Caco-2 (cell line): ENCODE results near the gene COX8C. TPM values are rescaled to one million over a fixed set of nuclear protein-coding genes. Genes with fewer than 3 reads are reported as not detected.

Experiments
- BruUV-seq: library from RNA; stranded (reverse); fragments of 400-500 nt; replicated peaks from 2 replicates; lab custom pipeline; 2021; lab: Mats Ljungman, UMichigan
- CTCF ChIA-PET: fragments of 300-600 bp; sonication (Branson Sonifier 250); formaldehyde crosslinking; loops from one replicate; lab custom pipeline; 2022; ENCODE audit warnings: antibody characterized with exemption; lab: Charles Lee
- POLR2A ChIA-PET: fragments of 300-600 bp; sonication (Branson Sonifier 250); formaldehyde crosslinking; loops from one replicate; lab custom pipeline; 2022; ENCODE audit warnings: antibody characterized with exemption; lab: Charles Lee
- DNase-seq, 2 experiments: peaks; one replicate each; pipeline versions ENCODE4 v3.0.0 to v3.0.0-alpha.2; 2020 to 2022
- H3K27me3 ChIP-seq: replicated peaks from 2 replicates; pipeline ENCODE4 v1.6.0; 2011; ENCODE audit warnings: low read length; ENCODE audit not compliant: control insufficient read depth, insufficient read depth
- H3K36me3 ChIP-seq: 2 replicates; pipeline ENCODE4 v1.5.1; 2011; ENCODE audit warnings: low read length; ENCODE audit not compliant: control insufficient read depth, insufficient read depth
- H3K4me1 ChIP-seq: fragments of 250-450 bp; sonication (Bioruptor Pico); 2 replicates; pipeline ENCODE4 v1.5.1; 2020; ENCODE audit warnings: mild to moderate bottlenecking
- H3K4me3 ChIP-seq: 2 replicates; pipeline ENCODE4 v1.5.1; 2011; ENCODE audit warnings: low read depth, mild to moderate bottlenecking, control low read depth, low read length
- H3K9me3 ChIP-seq: fragments of 250-450 bp; sonication (Bioruptor Pico); 2 replicates; pipeline ENCODE4 v1.5.1; 2020; ENCODE audit warnings: mild to moderate bottlenecking, moderate library complexity
- H3K27ac Mint-ChIP-seq: one replicate; pipeline ENCODE4 v1.8.0; 2022; ENCODE audit warnings: mixed read lengths; ENCODE audit not compliant: unreplicated experiment
- H3K27me3 Mint-ChIP-seq: one replicate; pipeline ENCODE4 v1.8.0; 2022; ENCODE audit warnings: mixed read lengths; ENCODE audit not compliant: insufficient read depth, unreplicated experiment
- H3K36me3 Mint-ChIP-seq: one replicate; pipeline ENCODE4 v1.8.0; 2022; ENCODE audit warnings: mild to moderate bottlenecking, mixed read lengths; ENCODE audit not compliant: insufficient read depth, unreplicated experiment
- H3K4me1 Mint-ChIP-seq: one replicate; pipeline ENCODE4 v1.8.0; 2022; ENCODE audit warnings: low read depth, mixed read lengths; ENCODE audit not compliant: unreplicated experiment
- H3K4me3 Mint-ChIP-seq: one replicate; pipeline ENCODE4 v1.8.0; 2022; ENCODE audit warnings: mild to moderate bottlenecking, moderate library complexity, mixed read lengths; ENCODE audit not compliant: unreplicated experiment
- H3K9me3 Mint-ChIP-seq: one replicate; pipeline ENCODE4 v1.8.0; 2022; ENCODE audit warnings: mixed read lengths; ENCODE audit not compliant: unreplicated experiment
- intact Hi-C: fragments of 100-400 bp; cut with micrococcal nuclease; formaldehyde crosslinking; loops from one replicate; pipeline ENCODE4 v1.10.0; 2022; ENCODE audit not compliant: unreplicated experiment
- total RNA-seq: library from RNA; stranded (reverse); gene quantifications from 2 replicates; pipeline ENCODE4 v1.2.3, GENCODE V29; 2022
- TF ChIP-seq, protein P1 (sequence below), 2 experiments: fragments of 200-600 bp in 1 of 2; IDR thresholded peaks; 1 replicate in 1 of 2; 2 replicates in 1 of 2; pipeline versions ENCODE4 v1.5.1 to v1.8.0; 2011 to 2022; ENCODE audit warnings: antibody characterized with exemption in 1 of 2, control low read depth in 1 of 2, inconsistent platforms in 1 of 2, low read depth in 1 of 2, low read length in 1 of 2, mild to moderate bottlenecking in 1 of 2, moderate library complexity in 1 of 2; ENCODE audit not compliant: insufficient read depth in 1 of 2, severe bottlenecking in 1 of 2, unreplicated experiment in 1 of 2

The COX8C gene
- total RNA-seq, 1 experiment from 2014 or later, result not detected

DNA sequence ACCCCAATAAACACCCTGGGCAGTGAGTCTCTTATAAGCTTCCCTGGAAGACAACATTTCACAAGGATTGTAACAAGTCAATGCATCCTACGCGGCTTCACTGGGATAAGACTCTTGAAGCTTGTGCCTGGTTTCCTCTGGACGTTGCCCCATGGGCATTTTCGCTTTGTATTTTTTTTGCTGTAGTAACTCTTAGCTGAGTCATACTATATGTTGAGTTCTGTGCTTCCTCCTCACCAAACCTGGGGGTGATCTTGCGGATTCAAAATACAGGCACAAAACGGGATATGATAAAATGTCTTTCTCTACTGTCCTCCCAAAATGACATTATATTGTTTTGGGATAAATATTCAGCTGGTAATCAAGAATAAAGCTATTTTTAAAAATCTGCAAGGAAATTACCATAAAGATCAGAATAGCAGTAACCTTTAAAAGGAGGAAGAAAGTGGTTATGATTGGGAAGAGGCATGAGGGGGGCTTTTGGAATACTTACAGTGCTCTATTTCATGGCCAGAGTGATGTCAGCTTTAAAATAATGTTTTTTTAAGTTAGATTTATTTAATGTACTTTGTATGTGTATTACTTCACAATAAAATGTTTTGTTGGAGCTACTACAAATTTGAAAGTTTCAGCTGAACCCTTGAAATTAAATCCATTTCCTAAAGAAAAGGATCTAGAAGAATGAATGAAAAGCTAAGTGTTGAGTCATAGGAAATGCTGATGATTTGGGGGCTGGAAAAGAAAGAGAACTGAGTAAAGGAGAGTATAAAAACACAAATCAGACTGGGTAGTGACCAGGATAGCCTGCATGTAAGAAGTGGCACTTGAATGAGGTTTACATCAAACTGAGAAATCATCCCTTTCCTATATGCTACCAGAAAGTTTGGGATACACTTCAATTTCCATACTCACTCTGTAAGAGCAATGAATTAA is 28.8 kb upstream of the COX8C start:
- TF ChIP-seq, protein P1, sequence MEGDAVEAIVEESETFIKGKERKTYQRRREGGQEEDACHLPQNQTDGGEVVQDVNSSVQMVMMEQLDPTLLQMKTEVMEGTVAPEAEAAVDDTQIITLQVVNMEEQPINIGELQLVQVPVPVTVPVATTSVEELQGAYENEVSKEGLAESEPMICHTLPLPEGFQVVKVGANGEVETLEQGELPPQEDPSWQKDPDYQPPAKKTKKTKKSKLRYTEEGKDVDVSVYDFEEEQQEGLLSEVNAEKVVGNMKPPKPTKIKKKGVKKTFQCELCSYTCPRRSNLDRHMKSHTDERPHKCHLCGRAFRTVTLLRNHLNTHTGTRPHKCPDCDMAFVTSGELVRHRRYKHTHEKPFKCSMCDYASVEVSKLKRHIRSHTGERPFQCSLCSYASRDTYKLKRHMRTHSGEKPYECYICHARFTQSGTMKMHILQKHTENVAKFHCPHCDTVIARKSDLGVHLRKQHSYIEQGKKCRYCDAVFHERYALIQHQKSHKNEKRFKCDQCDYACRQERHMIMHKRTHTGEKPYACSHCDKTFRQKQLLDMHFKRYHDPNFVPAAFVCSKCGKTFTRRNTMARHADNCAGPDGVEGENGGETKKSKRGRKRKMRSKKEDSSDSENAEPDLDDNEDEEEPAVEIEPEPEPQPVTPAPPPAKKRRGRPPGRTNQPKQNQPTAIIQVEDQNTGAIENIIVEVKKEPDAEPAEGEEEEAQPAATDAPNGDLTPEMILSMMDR (IDR thresholded peaks at IDR 0.05; ENCODE audit: insufficient read depth in 1 of 2, low read depth in 1 of 2, low read length in 1 of 2, severe bottlenecking in 1 of 2, unreplicated experiment in 1 of 2), result no peak
- H3K4me3 ChIP-seq, result no peak overlapping the region
- BruUV-seq, result no TSS peak
- no peaks in the 10 kb centered on the region for H3K27me3 ChIP-seq
- H3K4me1 ChIP-seq, result no peaks in the 10 kb centered on the region; the same call in none of the 2 replicates
- intact Hi-C loops, result loop anchor here (2.0 kb wide), 1 partner anchor 31 kb away; no protein-coding TSS in a partner anchor
- peaks cover 6% of the 10 kb centered on the region for H3K36me3 Mint-ChIP-seq
- peaks cover 10% of the 10 kb centered on the region for H3K4me1 Mint-ChIP-seq
- no peaks in the 10 kb centered on the region for H3K27me3 Mint-ChIP-seq
- H3K9me3 ChIP-seq, result no peaks in the 10 kb centered on the region
- no peak for DNase-seq
- no peaks in the 10 kb centered on the region for H3K9me3 Mint-ChIP-seq
- no peaks in the 10 kb centered on the region for H3K36me3 ChIP-seq
- no peak overlapping the region for H3K27ac Mint-ChIP-seq
- ChIA-PET POLR2A (interaction anchor here (0.5 kb wide), 1 partner anchor 763 kb away, joined by 4 read pairs; the partner anchor contains the start of genes DDX24 and IFI27L1), CTCF (interaction anchor here (0.6 kb wide), 1 partner anchor 26 kb away, joined by 4 read pairs; no protein-coding TSS in a partner anchor)
- H3K4me3 Mint-ChIP-seq, result no peak overlapping the region

DNA sequence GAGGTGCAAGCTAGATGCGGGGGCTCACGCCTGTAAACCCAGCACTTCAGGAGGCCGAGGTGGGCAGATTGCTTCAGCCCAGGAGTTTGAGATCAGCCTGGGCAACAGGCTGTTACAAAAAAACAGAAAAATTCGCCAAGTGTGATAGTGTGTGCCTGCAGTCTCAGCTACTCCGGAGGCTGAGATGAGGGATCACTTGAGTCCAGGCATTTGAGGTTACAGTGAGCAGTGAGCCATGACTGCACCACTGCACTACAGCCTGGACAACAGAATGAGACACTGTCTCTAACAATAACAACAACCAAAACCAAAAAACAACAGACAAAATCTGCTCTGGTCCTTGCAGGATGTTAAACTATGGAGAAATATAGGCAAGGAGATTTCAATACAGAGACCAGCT is 28.1 kb upstream of the COX8C start:
- intact Hi-C loops, result no loop called here
- POLR2A ChIA-PET, result no interaction called here
- TF ChIP-seq, protein P1 (IDR thresholded peaks at IDR 0.05; ENCODE audit: insufficient read depth in 1 of 2, low read depth in 1 of 2, low read length in 1 of 2, severe bottlenecking in 1 of 2, unreplicated experiment in 1 of 2), result no peak

DNA sequence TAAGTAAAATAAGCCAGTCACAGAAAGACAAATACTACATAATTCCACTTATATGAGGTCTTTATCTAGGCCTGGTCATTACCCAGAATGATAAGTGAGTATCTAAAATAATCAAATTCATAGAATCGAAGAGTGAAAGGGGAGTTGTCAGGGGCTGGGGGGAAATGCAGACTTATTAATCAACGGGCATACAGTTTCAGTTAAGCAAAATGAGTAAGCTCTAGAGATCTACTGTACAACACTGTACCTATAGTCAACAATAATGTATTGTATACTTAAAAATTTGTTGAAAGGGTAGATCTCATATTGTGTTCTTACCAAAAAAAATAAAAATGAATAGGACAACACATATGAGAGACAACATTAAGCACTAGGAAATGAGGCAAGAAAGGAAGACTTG is 27.5 kb upstream of the COX8C start:
- no peak overlapping the region for H3K4me3 Mint-ChIP-seq

More for the DNA sequence above, 28.1 kb upstream of the COX8C start:
- Mint-ChIP-seq H3K4me1 (peaks cover 10% of the 10 kb centered on the region), H3K9me3 (no peaks in the 10 kb centered on the region), H3K36me3 (peaks cover 6% of the 10 kb centered on the region), H3K4me3 (no peak overlapping the region), H3K27me3 (no peaks in the 10 kb centered on the region), H3K27ac (no peak overlapping the region)
- no peak overlapping the region for H3K4me3 ChIP-seq
- H3K9me3 ChIP-seq, result no peaks in the 10 kb centered on the region
- no peaks in the 10 kb centered on the region for H3K36me3 ChIP-seq
- no peaks in the 10 kb centered on the region; the same call in none of the 2 replicates for H3K4me1 ChIP-seq
- CTCF ChIA-PET, result no interaction called here
- no TSS peak for BruUV-seq
- H3K27me3 ChIP-seq, result no peaks in the 10 kb centered on the region
- no peak for DNase-seq

More for the DNA sequence above, 27.5 kb upstream of the COX8C start:
- H3K4me1 Mint-ChIP-seq, result peaks cover 10% of the 10 kb centered on the region
- no peaks in the 10 kb centered on the region for H3K9me3 Mint-ChIP-seq
- POLR2A ChIA-PET, result no interaction called here
- H3K27ac Mint-ChIP-seq, result no peak overlapping the region
- Histone ChIP-seq H3K27me3 (no peaks in the 10 kb centered on the region), H3K4me1 (no peaks in the 10 kb centered on the region; the same call in none of the 2 replicates), H3K4me3 (no peak overlapping the region), H3K9me3 (no peaks in the 10 kb centered on the region), H3K36me3 (no peaks in the 10 kb centered on the region)
- no peaks in the 10 kb centered on the region for H3K27me3 Mint-ChIP-seq
- H3K36me3 Mint-ChIP-seq, result peaks cover 7% of the 10 kb centered on the region
- BruUV-seq, result no TSS peak
- CTCF ChIA-PET, result no interaction called here
- DNase-seq, result no peak
- intact Hi-C loops, result no loop called here
- TF ChIP-seq, protein P1 (IDR thresholded peaks at IDR 0.05; ENCODE audit: insufficient read depth in 1 of 2, low read depth in 1 of 2, low read length in 1 of 2, severe bottlenecking in 1 of 2, unreplicated experiment in 1 of 2), result no peak
